Measurements from ENCODE around the gene MEIS3. TPM values are rescaled to one million over a fixed set of nuclear protein-coding genes. Genes with fewer than 3 reads are reported as not detected.
A peak's percentile ranks its signal among the peaks of the same experiment; 100 is the strongest.

Gene MEIS3
- total RNA-seq, 2 experiments from 2014 or later = 1.3 TPM; not detected in 1

GRCh38 chr19:47362321-47362720 is 57.0 kb downstream of the MEIS3 start:
- Histone ChIP-seq H3K79me2 (ENCODE audit: insufficient read depth, low read depth, low read length) (no peaks in the 10 kb centered on the region), H3K36me3 (ENCODE audit: insufficient read depth, low read length) (peaks cover 88% of the 10 kb centered on the region), H3K4me1 (ENCODE audit: insufficient read depth, low read length, poor library complexity, severe bottlenecking) (no peaks in the 10 kb centered on the region), H3K4me2 (ENCODE audit: low read length) (no peak overlapping the region), H3K9me2 (ENCODE audit: insufficient read depth, low read length) (no peaks in the 10 kb centered on the region), H3K4me3 (ENCODE audit: low read depth, low read length, poor library complexity, severe bottlenecking) (no peak overlapping the region), H2AFZ (ENCODE audit: low read length) (no peak overlapping the region), H3K9me3 (ENCODE audit: low read length) (no peaks in the 10 kb centered on the region), H3K27ac (ENCODE audit: low read depth, low read length, poor library complexity, severe bottlenecking) (no peak overlapping the region), H4K20me1 (ENCODE audit: insufficient read depth, low read length) (no peaks in the 10 kb centered on the region)
- POLR2A ChIA-PET = no interaction called here
- no peak for TF ChIP-seq EZH2phosphoT487 (IDR thresholded peaks at IDR 0.05; ENCODE audit: borderline replicate concordance, low read depth, low read length)
- TF ChIP-seq, protein P1, sequence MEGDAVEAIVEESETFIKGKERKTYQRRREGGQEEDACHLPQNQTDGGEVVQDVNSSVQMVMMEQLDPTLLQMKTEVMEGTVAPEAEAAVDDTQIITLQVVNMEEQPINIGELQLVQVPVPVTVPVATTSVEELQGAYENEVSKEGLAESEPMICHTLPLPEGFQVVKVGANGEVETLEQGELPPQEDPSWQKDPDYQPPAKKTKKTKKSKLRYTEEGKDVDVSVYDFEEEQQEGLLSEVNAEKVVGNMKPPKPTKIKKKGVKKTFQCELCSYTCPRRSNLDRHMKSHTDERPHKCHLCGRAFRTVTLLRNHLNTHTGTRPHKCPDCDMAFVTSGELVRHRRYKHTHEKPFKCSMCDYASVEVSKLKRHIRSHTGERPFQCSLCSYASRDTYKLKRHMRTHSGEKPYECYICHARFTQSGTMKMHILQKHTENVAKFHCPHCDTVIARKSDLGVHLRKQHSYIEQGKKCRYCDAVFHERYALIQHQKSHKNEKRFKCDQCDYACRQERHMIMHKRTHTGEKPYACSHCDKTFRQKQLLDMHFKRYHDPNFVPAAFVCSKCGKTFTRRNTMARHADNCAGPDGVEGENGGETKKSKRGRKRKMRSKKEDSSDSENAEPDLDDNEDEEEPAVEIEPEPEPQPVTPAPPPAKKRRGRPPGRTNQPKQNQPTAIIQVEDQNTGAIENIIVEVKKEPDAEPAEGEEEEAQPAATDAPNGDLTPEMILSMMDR (conservative IDR thresholded peaks at IDR 0.05; ENCODE audit: low read length) = no peak
- intact Hi-C loops (cut with micrococcal nuclease; ENCODE audit: unreplicated experiment) = no loop called here
- DNase-seq (ENCODE audit: low spot score) = no peak
- no TSS peak for BruUV-seq (replicated peaks)
- CTCF ChIA-PET (ENCODE audit: unreplicated experiment) = no interaction called here

DNA sequence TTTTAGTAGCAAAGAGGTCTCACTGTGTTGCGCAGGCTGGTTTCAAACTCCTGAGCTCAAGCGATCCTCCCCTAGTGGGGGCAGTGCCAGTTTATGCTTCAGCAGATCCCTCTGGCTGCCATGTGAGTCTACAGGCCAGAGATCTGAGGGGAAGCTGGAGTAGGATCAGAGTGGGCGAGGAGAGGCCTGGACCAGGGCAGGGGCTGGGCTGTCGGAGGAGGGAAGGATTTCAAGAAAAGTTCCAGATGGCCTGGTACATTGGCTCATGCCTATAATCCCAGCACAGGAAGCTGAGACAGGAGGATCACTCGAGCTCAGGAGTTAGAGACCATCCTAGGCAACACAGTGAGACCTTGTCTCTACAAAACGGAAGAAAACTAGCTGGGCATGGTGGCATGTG is 60.4 kb downstream of the MEIS3 start:
- Histone ChIP-seq H4K20me1 (ENCODE audit: insufficient read depth, low read length) (no peaks in the 10 kb centered on the region), H3K4me1 (ENCODE audit: insufficient read depth, low read length, poor library complexity, severe bottlenecking) (no peaks in the 10 kb centered on the region), H3K4me2 (ENCODE audit: low read length) (no peak overlapping the region), H3K9me3 (ENCODE audit: low read length) (no peaks in the 10 kb centered on the region), H3K27ac (ENCODE audit: low read depth, low read length, poor library complexity, severe bottlenecking) (no peak overlapping the region), H3K79me2 (ENCODE audit: insufficient read depth, low read depth, low read length) (no peaks in the 10 kb centered on the region), H2AFZ (ENCODE audit: low read length) (no peak overlapping the region), H3K36me3 (ENCODE audit: insufficient read depth, low read length) (peaks cover 97% of the 10 kb centered on the region), H3K9me2 (ENCODE audit: insufficient read depth, low read length) (no peaks in the 10 kb centered on the region), H3K4me3 (ENCODE audit: low read depth, low read length, poor library complexity, severe bottlenecking) (no peak overlapping the region)
- TF ChIP-seq, protein P1 (conservative IDR thresholded peaks at IDR 0.05; ENCODE audit: low read length) = no peak
- TF ChIP-seq EZH2phosphoT487 (IDR thresholded peaks at IDR 0.05; ENCODE audit: borderline replicate concordance, low read depth, low read length) = no peak
- no TSS peak for BruUV-seq (replicated peaks)
- no peak for DNase-seq (ENCODE audit: low spot score)
- CTCF ChIA-PET (ENCODE audit: unreplicated experiment) = no interaction called here
- intact Hi-C loops (cut with micrococcal nuclease; ENCODE audit: unreplicated experiment) = no loop called here
- POLR2A ChIA-PET = no interaction called here

GRCh38 chr19:47357788-47358680 is 61.3 kb downstream of the MEIS3 start:
- H3K9me3 ChIP-seq (ENCODE audit: low read length) = no peaks in the 10 kb centered on the region
- H3K36me3 ChIP-seq (ENCODE audit: insufficient read depth, low read length) = peaks cover 96% of the 10 kb centered on the region
- peak; percentile 14 for DNase-seq (ENCODE audit: low spot score)
- H2AFZ ChIP-seq (ENCODE audit: low read length) = no peak overlapping the region
- BruUV-seq (replicated peaks) = no TSS peak
- H3K4me2 ChIP-seq (ENCODE audit: low read length) = no peak overlapping the region
- TF ChIP-seq EZH2phosphoT487 (IDR thresholded peaks at IDR 0.05; ENCODE audit: borderline replicate concordance, low read depth, low read length) = no peak
- TF ChIP-seq, protein P1 (conservative IDR thresholded peaks at IDR 0.05; ENCODE audit: low read length) = peak; percentile 67
- H3K27ac ChIP-seq (ENCODE audit: low read depth, low read length, poor library complexity, severe bottlenecking) = no peak overlapping the region
- ChIA-PET POLR2A (interaction anchor here (1.0 to 1.1 kb wide), 2 partner anchors 9 to 13 kb away, joined by 3 to 6 read pairs; no protein-coding TSS in a partner anchor), CTCF (ENCODE audit: unreplicated experiment) (no interaction called here)
- no peak overlapping the region for H3K4me3 ChIP-seq (ENCODE audit: low read depth, low read length, poor library complexity, severe bottlenecking)
- H3K79me2 ChIP-seq (ENCODE audit: insufficient read depth, low read depth, low read length) = no peaks in the 10 kb centered on the region
- intact Hi-C loops (cut with micrococcal nuclease; ENCODE audit: unreplicated experiment) = no loop called here
- no peaks in the 10 kb centered on the region for H4K20me1 ChIP-seq (ENCODE audit: insufficient read depth, low read length)
- no peaks in the 10 kb centered on the region for H3K4me1 ChIP-seq (ENCODE audit: insufficient read depth, low read length, poor library complexity, severe bottlenecking)
- no peaks in the 10 kb centered on the region for H3K9me2 ChIP-seq (ENCODE audit: insufficient read depth, low read length)
